ENCODE data around the gene COMMD10. TPM values are rescaled to one million over a fixed set of nuclear protein-coding genes. Genes with fewer than 3 reads are reported as not detected.

The COMMD10 gene
- total and polyA plus RNA-seq, 2 experiments from 2014 or later: 26.0 to 38.9 TPM

DNA sequence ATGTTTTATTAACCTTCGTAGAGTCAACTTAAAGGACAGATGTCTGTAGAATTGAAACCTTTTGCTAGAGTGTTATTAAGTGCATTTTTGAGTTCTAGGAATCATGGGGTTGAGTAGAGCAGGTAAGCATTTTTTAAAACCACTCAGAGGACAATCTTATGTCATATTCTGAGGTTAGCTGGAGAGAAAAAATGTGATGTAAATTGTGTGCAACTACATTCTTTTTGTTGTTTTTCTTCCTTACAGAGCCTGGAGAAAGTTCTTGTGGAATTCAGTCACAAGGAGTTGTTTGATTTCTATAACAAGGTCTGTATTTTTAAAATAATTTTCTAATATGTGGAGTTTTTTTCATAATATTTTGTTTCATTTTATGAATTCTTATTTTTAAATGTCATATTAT is 206.4 kb downstream of the COMMD10 start:
- Histone ChIP-seq H3K9ac (no peak overlapping the region), H3K27me3 (replicated peaks; ENCODE audit: insufficient read depth) (no peaks in the 10 kb centered on the region), H3K4me3 (no peak overlapping the region), H4K20me1 (ENCODE audit: insufficient read depth) (no peaks in the 10 kb centered on the region), H3K4me2 (ENCODE audit: unreplicated experiment) (no peak overlapping the region), H3K27ac (no peak overlapping the region), H2AFZ (no peak overlapping the region), H3K4me1 (ENCODE audit: insufficient read depth) (no peaks in the 10 kb centered on the region), H3K36me3 (ENCODE audit: low read depth) (0 out of 2 replicates have a peak, but pooled peaks cover 4% of the 10 kb centered on the region), H3F3A (ENCODE audit: insufficient read depth) (no peaks in the 10 kb centered on the region), H3K9me2 (ENCODE audit: insufficient read depth) (no peaks in the 10 kb centered on the region), H3K79me2 (ENCODE audit: insufficient read depth) (no peaks in the 10 kb centered on the region), H3K9me3 (ENCODE audit: low read depth) (no peaks in the 10 kb centered on the region)
- in situ Hi-C loops (cut with MboI): no loop called here
- WGBS, 2 experiments (ENCODE audit: low coverage in 1 of 2, low lambda C conversion rate in 2 of 2, missing lambda C conversion rate in 2 of 2): 93 to 96% methylated on average over 1 of the region's 1 CpG
- TF ChIP-seq EZH2 (IDR thresholded peaks at IDR 0.05; ENCODE audit: insufficient read depth, poor library complexity, severe bottlenecking) (no peak), EZH2phosphoT487 (IDR thresholded peaks at IDR 0.05; ENCODE audit: insufficient read depth, low read depth) (no peak)
- DNase-seq: no peak

DNA sequence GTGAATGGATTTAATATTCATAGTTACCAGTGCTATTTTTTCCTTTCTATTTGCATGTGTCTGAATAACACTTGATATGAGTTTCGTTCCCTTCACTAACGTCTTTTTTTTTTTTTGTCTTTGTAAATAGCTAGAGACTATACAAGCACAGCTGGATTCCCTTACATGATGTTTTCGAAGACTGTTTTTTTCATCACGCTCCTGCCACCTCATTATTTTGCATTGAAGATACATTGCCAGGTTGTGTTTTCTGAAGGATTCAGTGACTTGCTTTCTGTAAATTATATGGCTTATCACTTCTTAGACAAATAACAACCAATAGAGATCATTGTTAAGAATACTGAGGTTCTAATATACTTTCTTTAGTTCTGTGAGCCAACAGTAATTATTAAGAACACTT is 207.5 kb downstream of the COMMD10 start:
- Histone ChIP-seq H3K4me1 (ENCODE audit: insufficient read depth) (no peaks in the 10 kb centered on the region), H3K36me3 (ENCODE audit: low read depth) (peaks cover 4% of the 10 kb centered on the region; the same call in 1 of the 2 replicates)
- DNase-seq: no peak

DNA sequence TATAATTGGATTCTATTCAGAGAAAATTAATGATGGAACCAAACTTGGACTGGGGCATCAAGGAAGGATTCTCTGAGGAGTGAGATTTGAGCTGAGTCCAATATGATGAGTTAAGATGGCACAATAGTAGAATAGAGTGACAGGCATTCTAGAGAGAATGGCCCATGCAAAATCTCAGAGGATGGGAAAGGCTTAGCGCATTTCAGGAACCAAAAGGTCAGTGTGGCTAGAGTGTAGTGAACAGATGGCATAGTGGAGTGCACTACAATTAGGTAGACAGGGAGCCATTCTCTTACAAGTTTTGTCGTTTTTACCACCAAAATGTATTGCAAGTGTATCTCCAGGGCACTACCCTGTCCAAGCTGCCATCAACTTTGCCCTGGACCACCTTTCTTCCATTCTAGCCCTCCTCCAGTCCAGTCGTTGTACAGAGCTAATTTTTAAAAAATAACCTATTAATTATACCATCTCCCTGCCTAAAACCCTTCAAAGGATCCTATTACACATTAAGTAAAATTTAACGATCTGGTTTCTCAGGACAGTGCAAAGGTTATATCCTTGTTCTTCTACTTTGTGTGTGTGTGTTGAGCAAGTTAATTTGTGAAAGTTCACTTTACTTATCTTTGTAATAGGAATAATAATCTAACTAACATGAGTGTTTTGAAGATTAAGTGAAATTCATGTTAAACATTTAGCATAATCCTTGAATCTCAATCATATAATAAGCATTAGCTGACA is 211.7 kb downstream of the COMMD10 start:
- in situ Hi-C loops (cut with MboI): no loop called here

More for the DNA sequence above, 207.5 kb downstream of the COMMD10 start:
- H3K27ac ChIP-seq: no peak overlapping the region
- no peaks in the 10 kb centered on the region for H3F3A ChIP-seq (ENCODE audit: insufficient read depth)
- H3K9me3 ChIP-seq (ENCODE audit: low read depth): no peaks in the 10 kb centered on the region
- H3K79me2 ChIP-seq (ENCODE audit: insufficient read depth): no peaks in the 10 kb centered on the region
- WGBS, 2 experiments (ENCODE audit: low coverage in 1 of 2, low lambda C conversion rate in 2 of 2, missing lambda C conversion rate in 2 of 2): 85 to 91% methylated on average over 4 of the region's 4 CpGs
- no peak overlapping the region for H3K4me3 ChIP-seq
- H3K9me2 ChIP-seq (ENCODE audit: insufficient read depth): no peaks in the 10 kb centered on the region
- H4K20me1 ChIP-seq (ENCODE audit: insufficient read depth): no peaks in the 10 kb centered on the region
- TF ChIP-seq EZH2 (IDR thresholded peaks at IDR 0.05; ENCODE audit: insufficient read depth, poor library complexity, severe bottlenecking): no peak
- TF ChIP-seq EZH2phosphoT487 (IDR thresholded peaks at IDR 0.05; ENCODE audit: insufficient read depth, low read depth): no peak
- no peaks in the 10 kb centered on the region for H3K27me3 ChIP-seq (replicated peaks; ENCODE audit: insufficient read depth)
- H2AFZ ChIP-seq: no peak overlapping the region
- H3K4me2 ChIP-seq (ENCODE audit: unreplicated experiment): no peak overlapping the region
- in situ Hi-C loops (cut with MboI): no loop called here
- H3K9ac ChIP-seq: no peak overlapping the region

DNA sequence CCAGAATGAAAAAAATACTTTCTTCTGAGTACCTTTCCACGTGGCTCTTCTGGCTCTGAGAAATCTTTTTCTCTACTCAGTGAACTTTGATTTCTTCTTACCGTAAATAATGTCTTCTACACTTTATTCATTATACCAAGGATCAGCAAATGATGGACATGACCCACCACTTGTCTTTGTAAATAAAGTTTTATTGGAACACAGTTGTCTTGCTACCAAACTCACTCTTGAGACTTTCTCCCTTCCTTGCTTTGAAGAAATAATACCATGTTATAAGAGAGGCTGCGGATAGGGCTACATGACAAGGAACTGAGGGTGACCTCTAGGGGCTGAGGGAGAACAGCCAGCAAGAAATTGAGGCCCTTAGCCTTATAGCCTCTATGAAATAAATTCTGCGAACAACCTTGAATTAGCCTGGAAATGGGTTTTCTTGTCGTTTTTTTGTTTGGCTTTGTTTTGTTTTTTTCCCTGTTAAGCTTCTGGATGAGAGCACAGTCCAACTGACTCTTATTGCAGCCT is 212.5 kb downstream of the COMMD10 start:
- no peaks in the 10 kb centered on the region for H4K20me1 ChIP-seq (ENCODE audit: insufficient read depth)
- no peak overlapping the region for H3K4me3 ChIP-seq
- no peak overlapping the region for H3K4me2 ChIP-seq (ENCODE audit: unreplicated experiment)
- no peaks in the 10 kb centered on the region for H3F3A ChIP-seq (ENCODE audit: insufficient read depth)
- no peak for DNase-seq
- H3K36me3 ChIP-seq (ENCODE audit: low read depth): peaks cover 3% of the 10 kb centered on the region; the same call in 1 of the 2 replicates
- no peaks in the 10 kb centered on the region for H3K9me2 ChIP-seq (ENCODE audit: insufficient read depth)
- in situ Hi-C loops (cut with MboI): no loop called here
- H3K79me2 ChIP-seq (ENCODE audit: insufficient read depth): no peaks in the 10 kb centered on the region
- H2AFZ ChIP-seq: no peak overlapping the region
- no peak overlapping the region for H3K9ac ChIP-seq
- TF ChIP-seq EZH2phosphoT487 (IDR thresholded peaks at IDR 0.05; ENCODE audit: insufficient read depth, low read depth) (no peak), EZH2 (IDR thresholded peaks at IDR 0.05; ENCODE audit: insufficient read depth, poor library complexity, severe bottlenecking) (no peak)
- H3K27me3 ChIP-seq (replicated peaks; ENCODE audit: insufficient read depth): no peaks in the 10 kb centered on the region
- no peak overlapping the region for H3K27ac ChIP-seq
- no peaks in the 10 kb centered on the region for H3K9me3 ChIP-seq (ENCODE audit: low read depth)
- 90 to 91% methylated on average over 5 of the region's 5 CpGs for WGBS, 2 experiments (ENCODE audit: low coverage in 1 of 2, low lambda C conversion rate in 2 of 2, missing lambda C conversion rate in 2 of 2)
- H3K4me1 ChIP-seq (ENCODE audit: insufficient read depth): no peaks in the 10 kb centered on the region

More for the DNA sequence above, 211.7 kb downstream of the COMMD10 start:
- Histone ChIP-seq H2AFZ (no peak overlapping the region), H4K20me1 (ENCODE audit: insufficient read depth) (no peaks in the 10 kb centered on the region), H3F3A (ENCODE audit: insufficient read depth) (no peaks in the 10 kb centered on the region), H3K36me3 (ENCODE audit: low read depth) (peaks cover 3% of the 10 kb centered on the region; the same call in 1 of the 2 replicates), H3K9me2 (ENCODE audit: insufficient read depth) (no peaks in the 10 kb centered on the region), H3K9me3 (ENCODE audit: low read depth) (no peaks in the 10 kb centered on the region), H3K9ac (no peak overlapping the region), H3K27me3 (replicated peaks; ENCODE audit: insufficient read depth) (no peaks in the 10 kb centered on the region), H3K79me2 (ENCODE audit: insufficient read depth) (no peaks in the 10 kb centered on the region), H3K4me3 (no peak overlapping the region), H3K4me2 (ENCODE audit: unreplicated experiment) (no peak overlapping the region), H3K4me1 (ENCODE audit: insufficient read depth) (no peaks in the 10 kb centered on the region), H3K27ac (no peak overlapping the region)
- TF ChIP-seq EZH2phosphoT487 (IDR thresholded peaks at IDR 0.05; ENCODE audit: insufficient read depth, low read depth) (no peak), EZH2 (IDR thresholded peaks at IDR 0.05; ENCODE audit: insufficient read depth, poor library complexity, severe bottlenecking) (no peak)
- DNase-seq: no peak
- 83 to 86% methylated on average over 4 of the region's 4 CpGs for WGBS, 2 experiments (ENCODE audit: low coverage in 1 of 2, low lambda C conversion rate in 2 of 2, missing lambda C conversion rate in 2 of 2)

Measured in GM23248 (cell line).